ENCODE measurements around the gene SNTB2. TPM values are rescaled to one million over a fixed set of nuclear protein-coding genes. Genes with fewer than 3 reads are reported as not detected.

The SNTB2 gene
- total RNA-seq, 4 donors from 2014 or later: 58.0 to 99.5 (median 96.7) TPM

DNA sequence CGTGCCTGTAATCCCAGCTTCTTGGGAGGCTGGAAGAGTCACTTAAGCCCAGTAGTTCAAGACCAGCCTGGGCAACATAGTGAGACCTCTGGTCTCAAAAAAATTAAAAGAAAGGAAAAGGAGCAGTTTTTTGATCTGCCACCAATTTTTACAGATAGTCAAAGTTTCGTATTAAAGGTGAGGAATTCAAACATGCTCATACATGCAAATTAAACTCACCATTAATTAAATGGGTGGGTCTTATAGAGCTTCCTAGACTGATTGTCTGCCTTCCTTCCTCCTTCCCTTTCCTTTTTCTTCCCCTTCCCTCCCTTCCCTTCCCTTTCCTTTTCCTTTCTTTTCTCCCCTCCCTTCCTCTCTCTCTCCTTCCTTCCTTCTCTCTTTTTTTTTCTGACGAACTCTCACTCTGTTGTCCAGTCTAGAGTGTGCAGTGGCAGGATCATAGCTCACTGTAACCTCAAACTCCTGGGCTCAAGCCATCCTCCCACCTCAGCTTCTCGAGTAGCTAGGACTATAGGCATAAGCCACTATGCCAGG lies 87.8 kb downstream of the SNTB2 start:
- H3K27ac ChIP-seq: peak overlapping the region in 2 of 3 donors; percentile 15 to 31
- TF ChIP-seq POLR2A (IDR thresholded peaks at IDR 0.05): no peak
- TF ChIP-seq, protein P1, sequence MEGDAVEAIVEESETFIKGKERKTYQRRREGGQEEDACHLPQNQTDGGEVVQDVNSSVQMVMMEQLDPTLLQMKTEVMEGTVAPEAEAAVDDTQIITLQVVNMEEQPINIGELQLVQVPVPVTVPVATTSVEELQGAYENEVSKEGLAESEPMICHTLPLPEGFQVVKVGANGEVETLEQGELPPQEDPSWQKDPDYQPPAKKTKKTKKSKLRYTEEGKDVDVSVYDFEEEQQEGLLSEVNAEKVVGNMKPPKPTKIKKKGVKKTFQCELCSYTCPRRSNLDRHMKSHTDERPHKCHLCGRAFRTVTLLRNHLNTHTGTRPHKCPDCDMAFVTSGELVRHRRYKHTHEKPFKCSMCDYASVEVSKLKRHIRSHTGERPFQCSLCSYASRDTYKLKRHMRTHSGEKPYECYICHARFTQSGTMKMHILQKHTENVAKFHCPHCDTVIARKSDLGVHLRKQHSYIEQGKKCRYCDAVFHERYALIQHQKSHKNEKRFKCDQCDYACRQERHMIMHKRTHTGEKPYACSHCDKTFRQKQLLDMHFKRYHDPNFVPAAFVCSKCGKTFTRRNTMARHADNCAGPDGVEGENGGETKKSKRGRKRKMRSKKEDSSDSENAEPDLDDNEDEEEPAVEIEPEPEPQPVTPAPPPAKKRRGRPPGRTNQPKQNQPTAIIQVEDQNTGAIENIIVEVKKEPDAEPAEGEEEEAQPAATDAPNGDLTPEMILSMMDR (IDR thresholded peaks at IDR 0.05): no peak

DNA sequence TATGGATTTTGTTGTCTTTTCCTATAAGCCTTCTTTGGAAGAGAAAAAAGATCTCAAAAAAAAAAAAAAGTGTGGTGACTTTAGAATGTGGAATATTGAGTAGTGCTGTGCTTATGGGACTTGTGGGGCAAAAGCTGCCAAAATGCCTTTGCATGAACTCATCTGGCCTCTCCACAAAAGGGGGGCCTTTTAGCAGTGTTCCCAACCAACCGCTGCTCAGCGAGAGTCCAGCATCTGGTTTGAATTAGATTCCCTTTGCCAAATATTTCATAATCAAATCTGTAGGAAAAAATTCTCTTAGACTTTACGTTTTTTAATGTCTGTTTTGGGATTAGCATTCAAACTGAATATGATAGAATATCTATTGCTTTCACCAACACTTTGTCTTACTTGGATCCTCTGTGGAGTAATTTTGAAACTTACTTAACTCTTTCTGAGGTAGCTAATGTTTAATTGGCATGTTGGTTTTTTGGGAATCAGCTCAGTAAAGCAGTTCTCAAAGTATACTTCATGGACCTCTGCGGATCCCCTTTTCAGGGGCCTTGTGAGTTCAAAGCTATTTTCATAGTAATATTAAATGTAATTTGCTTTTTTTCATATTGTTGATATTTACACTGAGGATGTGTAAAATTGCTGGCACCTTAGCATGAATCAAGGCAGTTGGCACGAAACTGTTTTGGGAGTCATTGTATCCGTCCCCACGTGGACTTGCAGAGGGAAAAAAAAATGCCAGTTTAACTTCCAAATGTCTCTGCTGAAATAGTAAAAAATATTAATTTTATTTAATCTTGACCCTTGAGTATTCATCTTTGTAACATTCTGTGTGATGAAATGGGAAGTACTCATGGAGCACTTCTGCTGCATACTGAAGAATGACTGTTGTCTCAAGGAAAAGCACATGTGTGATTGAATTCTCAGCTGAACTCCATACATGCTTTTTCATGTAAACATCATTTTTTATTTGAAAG lies 89.5 kb downstream of the SNTB2 start:
- peak; percentile 32 to 37 for DNase-seq
- H3K27me3 ChIP-seq: no peaks in the 10 kb centered on the region
- H3K4me3 ChIP-seq (replicated peaks in 1 of 3): no peak overlapping the region
- TF ChIP-seq, protein P1 (IDR thresholded peaks at IDR 0.05): no peak
- no peak for TF ChIP-seq POLR2A (IDR thresholded peaks at IDR 0.05)
- WGBS, 2 donors: 53 to 75% methylated on average over 7 of the region's 7 CpGs
- peaks cover 8 to 13% of the 10 kb centered on the region in 2 donors for H3K4me1 ChIP-seq
- peak overlapping the region; percentile 43 to 52 (median 51) for H3K27ac ChIP-seq
- no peaks in the 10 kb centered on the region for H3K9me3 ChIP-seq
- intact Hi-C loops (cut with DNase I): no loop called here
- H3K36me3 ChIP-seq: peaks cover 0 to 2% of the 10 kb centered on the region in 2 donors

More for the DNA sequence above, 87.8 kb downstream of the SNTB2 start:
- peaks cover 8 to 13% of the 10 kb centered on the region in 2 donors for H3K4me1 ChIP-seq
- intact Hi-C loops (cut with DNase I): no loop called here
- no peak overlapping the region for H3K4me3 ChIP-seq (replicated peaks in 1 of 3)
- H3K9me3 ChIP-seq: no peaks in the 10 kb centered on the region
- H3K27me3 ChIP-seq: no peaks in the 10 kb centered on the region
- H3K36me3 ChIP-seq: peaks cover 4 to 8% of the 10 kb centered on the region in 2 donors
- WGBS, 2 donors: 84 to 86% methylated on average over 4 of the region's 4 CpGs
- no peak for DNase-seq

DNA sequence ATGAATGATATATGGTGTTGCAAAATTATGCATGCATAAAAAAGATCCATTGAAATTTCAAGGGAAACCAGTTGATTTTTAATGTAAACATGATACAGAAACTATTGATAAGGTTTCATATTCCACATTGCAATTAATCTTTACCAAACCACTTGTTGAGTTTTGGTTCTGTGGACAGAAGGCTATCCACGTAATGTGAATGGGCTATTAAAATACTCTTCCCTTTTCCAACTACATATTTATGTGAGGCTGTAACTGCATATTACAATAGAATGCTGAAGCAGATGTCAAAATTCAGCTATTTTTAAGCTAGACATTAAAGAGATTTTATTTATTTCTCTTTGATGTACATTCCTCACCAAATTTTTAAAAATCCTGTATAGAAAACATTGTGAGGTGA lies 90.4 kb downstream of the SNTB2 start:
- Histone ChIP-seq H3K9me3 (no peaks in the 10 kb centered on the region), H3K27ac (no peak overlapping the region), H3K27me3 (no peaks in the 10 kb centered on the region), H3K36me3 (no peaks in the 10 kb centered on the region), H3K4me3 (replicated peaks in 1 of 3) (no peak overlapping the region), H3K4me1 (peaks cover 8 to 13% of the 10 kb centered on the region in 2 donors)
- no peak for TF ChIP-seq POLR2A (IDR thresholded peaks at IDR 0.05)
- TF ChIP-seq, protein P1 (IDR thresholded peaks at IDR 0.05): no peak
- no peak for DNase-seq
- 84 to 86% methylated on average over 1 of the region's 1 CpG for WGBS, 2 donors
- intact Hi-C loops (cut with DNase I): no loop called here

DNA sequence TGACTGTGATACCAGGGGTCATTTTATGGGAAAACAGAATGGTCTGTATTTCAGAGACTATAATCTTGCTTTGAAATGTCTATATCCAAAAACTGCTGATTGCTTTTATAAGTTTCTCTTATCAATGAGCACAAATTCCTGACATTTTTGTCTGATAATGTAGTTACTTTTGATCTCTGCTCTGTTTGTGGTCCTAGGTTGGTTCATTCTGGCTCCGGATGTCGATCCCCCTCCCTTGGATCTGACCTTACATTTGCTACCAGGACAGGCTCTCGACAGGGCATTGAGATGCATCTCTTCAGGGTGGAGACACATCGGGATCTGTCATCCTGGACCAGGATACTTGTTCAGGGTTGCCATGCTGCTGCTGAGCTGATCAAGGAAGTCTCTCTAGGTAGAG lies 96.9 kb downstream of the SNTB2 start:
- intact Hi-C loops (cut with DNase I): no loop called here
- H3K9me3 ChIP-seq: no peaks in the 10 kb centered on the region
- H3K4me1 ChIP-seq: peaks cover 0 to 11% of the 10 kb centered on the region in 2 donors
- no peaks in the 10 kb centered on the region for H3K27me3 ChIP-seq
- 83 to 89% methylated on average over 4 of the region's 4 CpGs for whole genome bisulfite sequencing, 2 donors
- H3K36me3 ChIP-seq: peaks cover 12 to 14% of the 10 kb centered on the region in 2 donors
- H3K4me3 ChIP-seq (replicated peaks in 1 of 3): no peak overlapping the region
- H3K27ac ChIP-seq: no peak overlapping the region
- no peak for TF ChIP-seq POLR2A (IDR thresholded peaks at IDR 0.05)
- TF ChIP-seq, protein P1 (IDR thresholded peaks at IDR 0.05): no peak
- no peak for DNase-seq
